Caco-2 (cell line): ENCODE data around the gene LRRN1. TPM values are rescaled to one million over a fixed set of nuclear protein-coding genes. Genes with fewer than 3 reads are reported as not detected.

Experiments
- BruUV-seq: library from RNA; stranded (reverse); fragments of 400-500 nt; replicated peaks from 2 replicates; lab custom pipeline; 2021; lab: Mats Ljungman, UMichigan
- CTCF ChIA-PET: fragments of 300-600 bp; sonication (Branson Sonifier 250); formaldehyde crosslinking; loops from one replicate; lab custom pipeline; 2022; ENCODE audit warnings: antibody characterized with exemption; lab: Charles Lee
- POLR2A ChIA-PET: fragments of 300-600 bp; sonication (Branson Sonifier 250); formaldehyde crosslinking; loops from one replicate; lab custom pipeline; 2022; ENCODE audit warnings: antibody characterized with exemption; lab: Charles Lee
- DNase-seq, 2 experiments: peaks; one replicate each; pipeline versions ENCODE4 v3.0.0 to v3.0.0-alpha.2; 2020 to 2022
- H3K27me3 ChIP-seq: replicated peaks from 2 replicates; pipeline ENCODE4 v1.6.0; 2011; ENCODE audit warnings: low read length; ENCODE audit not compliant: control insufficient read depth, insufficient read depth
- H3K36me3 ChIP-seq: 2 replicates; pipeline ENCODE4 v1.5.1; 2011; ENCODE audit warnings: low read length; ENCODE audit not compliant: control insufficient read depth, insufficient read depth
- H3K4me1 ChIP-seq: fragments of 250-450 bp; sonication (Bioruptor Pico); 2 replicates; pipeline ENCODE4 v1.5.1; 2020; ENCODE audit warnings: mild to moderate bottlenecking
- H3K4me3 ChIP-seq: 2 replicates; pipeline ENCODE4 v1.5.1; 2011; ENCODE audit warnings: low read depth, mild to moderate bottlenecking, control low read depth, low read length
- H3K9me3 ChIP-seq: fragments of 250-450 bp; sonication (Bioruptor Pico); 2 replicates; pipeline ENCODE4 v1.5.1; 2020; ENCODE audit warnings: mild to moderate bottlenecking, moderate library complexity
- H3K27ac Mint-ChIP-seq: one replicate; pipeline ENCODE4 v1.8.0; 2022; ENCODE audit warnings: mixed read lengths; ENCODE audit not compliant: unreplicated experiment
- H3K27me3 Mint-ChIP-seq: one replicate; pipeline ENCODE4 v1.8.0; 2022; ENCODE audit warnings: mixed read lengths; ENCODE audit not compliant: insufficient read depth, unreplicated experiment
- H3K36me3 Mint-ChIP-seq: one replicate; pipeline ENCODE4 v1.8.0; 2022; ENCODE audit warnings: mild to moderate bottlenecking, mixed read lengths; ENCODE audit not compliant: insufficient read depth, unreplicated experiment
- H3K4me1 Mint-ChIP-seq: one replicate; pipeline ENCODE4 v1.8.0; 2022; ENCODE audit warnings: low read depth, mixed read lengths; ENCODE audit not compliant: unreplicated experiment
- H3K4me3 Mint-ChIP-seq: one replicate; pipeline ENCODE4 v1.8.0; 2022; ENCODE audit warnings: mild to moderate bottlenecking, moderate library complexity, mixed read lengths; ENCODE audit not compliant: unreplicated experiment
- H3K9me3 Mint-ChIP-seq: one replicate; pipeline ENCODE4 v1.8.0; 2022; ENCODE audit warnings: mixed read lengths; ENCODE audit not compliant: unreplicated experiment
- CTCF ChIP-seq, 2 experiments: fragments of 200-600 bp in 1 of 2; IDR thresholded peaks; 1 replicate in 1 of 2; 2 replicates in 1 of 2; pipeline versions ENCODE4 v1.5.1 to v1.8.0; 2011 to 2022; ENCODE audit warnings: antibody characterized with exemption in 1 of 2, control low read depth in 1 of 2, inconsistent platforms in 1 of 2, low read depth in 1 of 2, low read length in 1 of 2, mild to moderate bottlenecking in 1 of 2, moderate library complexity in 1 of 2; ENCODE audit not compliant: insufficient read depth in 1 of 2, severe bottlenecking in 1 of 2, unreplicated experiment in 1 of 2
- intact Hi-C: fragments of 100-400 bp; cut with micrococcal nuclease; formaldehyde crosslinking; loops from one replicate; pipeline ENCODE4 v1.10.0; 2022; ENCODE audit not compliant: unreplicated experiment
- total RNA-seq: library from RNA; stranded (reverse); gene quantifications from 2 replicates; pipeline ENCODE4 v1.2.3, GENCODE V29; 2022

Gene LRRN1
- total RNA-seq, 1 experiment from 2014 or later: 0.84 TPM

- no peak overlapping the region for H3K4me3 ChIP-seq
- H3K4me1 ChIP-seq: no peaks in the 10 kb centered on the region
- peaks cover 5% of the 10 kb centered on the region for H3K27me3 Mint-ChIP-seq
- H3K9me3 Mint-ChIP-seq: no peaks in the 10 kb centered on the region
- H3K27me3 ChIP-seq: no peaks in the 10 kb centered on the region
- no TSS peak for BruUV-seq
- no peak for TF ChIP-seq CTCF (IDR thresholded peaks at IDR 0.05; ENCODE audit: insufficient read depth in 1 of 2, low read depth in 1 of 2, low read length in 1 of 2, severe bottlenecking in 1 of 2, unreplicated experiment in 1 of 2)
- intact Hi-C loops: no loop called here
- no peaks in the 10 kb centered on the region for H3K4me1 Mint-ChIP-seq
- H3K36me3 ChIP-seq: no peaks in the 10 kb centered on the region
- no peaks in the 10 kb centered on the region for H3K9me3 ChIP-seq
- no peak overlapping the region for H3K27ac Mint-ChIP-seq
- H3K36me3 Mint-ChIP-seq: no peaks in the 10 kb centered on the region
- DNase-seq: no peak
- H3K4me3 Mint-ChIP-seq: no peak overlapping the region
- ChIA-PET CTCF (no interaction called here), POLR2A (no interaction called here)
Observed at GRCh38 chr3:3815206-3815605, 16.0 kb downstream of the LRRN1 start.

GRCh38 chr3:3816034-3816433 lies 16.8 kb downstream of the LRRN1 start:
- Mint-ChIP-seq H3K27ac (no peak overlapping the region), H3K36me3 (no peaks in the 10 kb centered on the region), H3K9me3 (no peaks in the 10 kb centered on the region), H3K4me1 (no peaks in the 10 kb centered on the region), H3K27me3 (peaks cover 5% of the 10 kb centered on the region), H3K4me3 (no peak overlapping the region)
- no peak for DNase-seq
- CTCF ChIA-PET: no interaction called here
- H3K9me3 ChIP-seq: no peaks in the 10 kb centered on the region
- POLR2A ChIA-PET: no interaction called here
- no peaks in the 10 kb centered on the region for H3K36me3 ChIP-seq
- no peak overlapping the region for H3K4me3 ChIP-seq
- no TSS peak for BruUV-seq
- no peak for TF ChIP-seq CTCF (IDR thresholded peaks at IDR 0.05; ENCODE audit: insufficient read depth in 1 of 2, low read depth in 1 of 2, low read length in 1 of 2, severe bottlenecking in 1 of 2, unreplicated experiment in 1 of 2)
- no peaks in the 10 kb centered on the region for H3K4me1 ChIP-seq
- no peaks in the 10 kb centered on the region for H3K27me3 ChIP-seq
- intact Hi-C loops: no loop called here

- intact Hi-C loops: no loop called here
- no peak overlapping the region for H3K27ac Mint-ChIP-seq
- ChIA-PET CTCF (no interaction called here), POLR2A (no interaction called here)
- H3K4me3 Mint-ChIP-seq: no peak overlapping the region
- Histone ChIP-seq H3K4me1 (no peaks in the 10 kb centered on the region), H3K9me3 (no peaks in the 10 kb centered on the region), H3K27me3 (no peaks in the 10 kb centered on the region), H3K4me3 (no peak overlapping the region), H3K36me3 (no peaks in the 10 kb centered on the region)
- no peak for TF ChIP-seq CTCF (IDR thresholded peaks at IDR 0.05; ENCODE audit: insufficient read depth in 1 of 2, low read depth in 1 of 2, low read length in 1 of 2, severe bottlenecking in 1 of 2, unreplicated experiment in 1 of 2)
- H3K27me3 Mint-ChIP-seq: no peaks in the 10 kb centered on the region
- H3K4me1 Mint-ChIP-seq: no peaks in the 10 kb centered on the region
- no TSS peak for BruUV-seq
- DNase-seq: no peak
- no peaks in the 10 kb centered on the region for H3K36me3 Mint-ChIP-seq
- H3K9me3 Mint-ChIP-seq: no peaks in the 10 kb centered on the region
Observed at GRCh38 chr3:3817865-3818264, 18.6 kb downstream of the LRRN1 start.
